ENCODE measurements around the gene ATP2B3.

ATP2B3 gene

DNA sequence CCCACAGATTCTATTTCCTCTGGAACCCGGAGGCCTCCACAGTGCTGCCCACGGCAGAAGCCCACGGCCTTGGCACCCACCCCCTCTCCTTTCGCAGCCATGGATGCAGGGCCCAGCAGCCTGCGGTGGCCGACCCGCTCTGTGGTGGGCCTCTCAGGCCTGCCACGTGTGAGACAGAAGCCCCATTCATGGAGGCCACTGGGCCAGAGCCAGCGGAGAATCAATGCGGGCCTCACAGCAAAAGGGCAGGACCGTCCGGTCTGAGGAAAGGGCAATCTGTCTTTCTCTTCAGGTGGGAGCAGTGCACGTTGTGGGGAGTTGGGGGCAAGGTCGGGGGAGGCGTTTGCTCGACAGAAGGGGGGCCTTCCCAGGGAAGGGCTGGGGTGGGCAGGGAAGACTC is 38.7 kb upstream of the ATP2B3 start:
- TF ChIP-seq ZNF274 (IDR thresholded peaks at IDR 0.05; ENCODE audit: low read depth, low read length): no peak

DNA sequence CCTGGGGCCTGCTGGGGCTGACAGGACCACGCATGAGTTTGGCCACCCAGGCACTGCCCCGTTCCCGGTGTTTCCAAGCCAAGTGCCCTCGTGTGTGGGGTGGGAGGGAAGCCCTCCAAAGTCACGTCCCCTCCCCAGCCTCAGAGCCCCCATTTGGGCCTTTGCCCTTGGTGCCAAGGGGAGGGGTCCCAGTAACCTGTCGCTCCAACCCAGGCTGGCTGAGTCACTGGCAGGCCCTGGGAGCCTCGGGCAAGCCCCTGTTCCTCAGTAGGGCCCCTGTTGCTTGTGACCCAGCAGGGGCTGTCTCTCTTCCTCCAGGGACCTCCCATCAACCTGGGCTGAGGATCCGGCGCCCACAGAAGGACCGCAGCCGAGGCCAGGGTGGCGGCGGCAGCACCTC is 36.4 kb upstream of the ATP2B3 start:
- no peak overlapping the region for H3K4me3 ChIP-seq (ENCODE audit: low read length)
- no peak for TF ChIP-seq ZNF274 (IDR thresholded peaks at IDR 0.05; ENCODE audit: low read depth, low read length)

More for the DNA sequence above, 38.7 kb upstream of the ATP2B3 start:
- no peak overlapping the region for H3K4me3 ChIP-seq (ENCODE audit: low read length)

DNA sequence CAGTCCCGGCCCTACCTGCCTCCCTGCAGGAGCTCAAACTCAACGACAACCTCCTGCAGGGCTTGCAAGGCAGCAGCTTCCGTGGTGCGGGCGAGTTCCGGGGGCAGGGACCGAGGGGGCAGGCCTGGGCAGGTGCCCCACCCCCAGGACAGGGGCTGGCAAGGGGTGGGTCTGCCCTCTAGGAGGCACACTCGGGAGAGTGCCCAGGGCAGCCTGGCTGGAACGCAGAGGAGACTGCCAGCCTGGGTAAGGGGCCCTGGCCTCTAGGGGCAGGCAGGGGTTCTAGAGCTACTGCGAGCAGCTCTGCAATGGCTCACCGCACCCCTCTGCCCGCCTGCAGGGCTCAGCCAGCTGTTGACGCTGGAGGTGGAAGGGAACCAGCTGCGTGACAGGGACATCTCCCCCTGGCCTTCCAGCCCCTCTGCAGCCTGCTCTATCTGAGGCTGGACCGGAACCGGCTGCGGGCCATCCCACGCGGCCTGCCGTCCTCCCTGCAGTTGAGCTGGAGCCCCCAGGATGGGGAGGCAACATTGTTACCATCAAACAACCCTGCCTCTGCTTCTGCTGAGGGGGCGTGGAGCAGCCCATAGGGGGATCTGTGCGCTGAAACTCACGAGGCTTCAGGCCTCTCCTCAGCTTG is 34.9 kb upstream of the ATP2B3 start:
- no peak for TF ChIP-seq ZNF274 (IDR thresholded peaks at IDR 0.05; ENCODE audit: low read depth, low read length)
- H3K4me3 ChIP-seq (ENCODE audit: low read length): no peak overlapping the region

DNA sequence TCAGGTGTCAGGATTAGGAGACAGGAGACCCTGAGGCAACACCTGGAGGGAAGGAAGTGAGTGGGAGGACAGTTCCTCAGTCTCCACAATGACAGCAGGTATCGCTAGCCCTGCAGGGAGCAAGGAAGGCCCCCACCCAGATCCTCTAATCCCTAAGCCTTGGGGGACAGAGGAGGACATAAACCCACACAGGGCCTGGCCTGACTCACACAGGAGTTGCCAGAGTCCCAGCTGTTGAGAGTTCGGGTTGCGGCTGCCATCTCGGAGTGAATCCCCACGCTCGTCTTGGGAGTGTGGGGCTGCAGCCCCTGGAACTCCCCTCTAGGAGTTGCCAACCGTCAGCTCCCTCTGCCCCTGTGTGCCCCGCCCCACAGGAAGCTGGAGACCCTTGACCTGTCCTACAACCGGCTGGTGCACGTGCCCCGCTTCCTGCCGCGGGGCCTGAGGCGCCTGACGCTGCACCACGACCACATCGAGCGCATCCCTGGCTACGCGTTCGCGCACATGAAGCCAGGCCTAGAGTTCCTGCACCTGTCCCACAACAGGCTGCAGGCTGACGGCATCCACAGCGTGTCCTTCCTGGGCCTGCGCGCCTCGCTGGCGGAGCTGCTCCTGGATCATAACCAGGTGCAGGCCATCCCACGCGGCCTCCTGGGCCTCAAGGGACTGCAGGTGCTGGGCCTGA is 31.9 kb upstream of the ATP2B3 start:
- H3K4me3 ChIP-seq (ENCODE audit: low read length): no peak overlapping the region
- TF ChIP-seq ZNF274 (IDR thresholded peaks at IDR 0.05; ENCODE audit: low read depth, low read length): no peak

DNA sequence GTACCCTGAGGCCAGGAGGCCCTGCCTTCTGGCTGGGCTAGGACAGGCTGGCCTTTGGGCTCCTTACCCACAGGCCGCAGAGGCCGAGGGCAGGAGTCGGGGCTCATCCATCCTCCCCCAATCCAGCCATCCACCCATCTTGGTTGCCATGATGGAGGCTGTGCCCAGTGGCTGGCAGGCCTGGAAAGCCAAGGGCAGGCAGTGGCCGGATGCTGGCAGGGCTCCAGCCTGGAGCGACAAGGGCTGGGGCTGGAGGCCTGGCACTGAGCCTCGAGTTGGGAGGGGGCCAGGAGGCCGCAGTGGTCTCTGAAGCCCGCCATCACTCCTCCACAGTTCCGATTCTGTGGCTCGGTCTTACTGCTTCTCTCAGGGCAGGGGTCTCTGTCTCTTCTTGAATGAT is 31.3 kb upstream of the ATP2B3 start:
- H3K4me3 ChIP-seq (ENCODE audit: low read length): no peak overlapping the region
- no peak for TF ChIP-seq ZNF274 (IDR thresholded peaks at IDR 0.05; ENCODE audit: low read depth, low read length)

DNA sequence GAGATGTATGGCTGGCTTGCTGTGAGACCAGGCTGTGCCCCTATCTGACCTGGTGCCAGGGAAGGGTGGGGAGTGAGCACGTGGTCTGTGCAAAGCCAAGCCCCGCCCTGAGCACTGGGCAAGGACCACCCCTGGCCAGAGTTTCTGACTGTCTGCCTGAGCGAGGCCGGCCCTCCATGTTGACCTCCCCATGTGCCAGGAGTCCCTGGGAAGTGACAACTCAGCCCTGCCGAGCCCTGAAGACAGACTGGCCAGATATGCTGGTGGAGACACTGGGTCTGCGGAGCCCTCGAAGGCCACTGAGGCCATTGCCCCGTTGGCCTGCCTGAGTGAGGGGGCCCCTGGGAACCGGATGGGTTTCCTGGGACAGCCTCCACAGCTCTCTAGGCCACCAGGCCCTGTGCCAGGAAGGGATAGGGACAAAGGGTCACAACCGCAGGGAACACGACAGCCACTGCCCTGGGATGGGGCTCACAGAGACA is 29.8 kb upstream of the ATP2B3 start:
- no peak for TF ChIP-seq ZNF274 (IDR thresholded peaks at IDR 0.05; ENCODE audit: low read depth, low read length)
- H3K4me3 ChIP-seq (ENCODE audit: low read length): no peak overlapping the region

DNA sequence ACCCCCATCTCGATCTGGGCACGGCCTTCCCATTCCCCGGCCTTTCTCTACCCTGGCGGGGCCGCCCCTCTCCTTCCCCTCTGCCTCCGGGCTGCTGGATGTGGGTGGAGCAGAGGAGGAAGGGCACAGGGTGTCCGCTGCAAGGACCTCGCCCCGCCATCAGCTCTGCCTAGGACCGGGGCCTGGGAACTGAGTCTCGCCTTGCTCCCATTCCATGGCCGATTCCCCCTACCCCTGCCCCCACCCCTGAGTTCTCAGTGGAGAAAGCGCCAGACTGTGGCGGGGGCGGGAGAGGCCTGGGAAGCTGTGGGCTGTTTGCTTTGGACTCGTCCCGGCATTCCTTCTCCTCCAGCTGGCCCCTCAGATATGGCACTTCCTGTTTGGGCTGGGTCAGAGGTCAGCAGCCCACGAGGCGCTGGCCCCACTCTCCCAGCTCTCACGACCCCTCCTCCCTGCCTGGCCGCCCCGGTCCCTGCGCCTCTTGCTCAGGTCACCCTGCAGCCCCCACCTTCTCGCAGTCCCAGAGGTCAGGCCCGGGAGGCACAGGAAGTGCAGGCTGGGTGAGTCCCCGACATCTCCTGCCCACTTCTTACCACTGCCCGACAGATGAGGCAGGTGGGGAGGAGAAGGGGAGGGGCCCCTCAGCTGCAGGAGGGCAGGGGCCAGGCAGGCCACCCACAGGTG is 29.1 kb upstream of the ATP2B3 start:
- no peak for TF ChIP-seq ZNF274 (IDR thresholded peaks at IDR 0.05; ENCODE audit: low read depth, low read length)
- no peak overlapping the region for H3K4me3 ChIP-seq (ENCODE audit: low read length)

DNA sequence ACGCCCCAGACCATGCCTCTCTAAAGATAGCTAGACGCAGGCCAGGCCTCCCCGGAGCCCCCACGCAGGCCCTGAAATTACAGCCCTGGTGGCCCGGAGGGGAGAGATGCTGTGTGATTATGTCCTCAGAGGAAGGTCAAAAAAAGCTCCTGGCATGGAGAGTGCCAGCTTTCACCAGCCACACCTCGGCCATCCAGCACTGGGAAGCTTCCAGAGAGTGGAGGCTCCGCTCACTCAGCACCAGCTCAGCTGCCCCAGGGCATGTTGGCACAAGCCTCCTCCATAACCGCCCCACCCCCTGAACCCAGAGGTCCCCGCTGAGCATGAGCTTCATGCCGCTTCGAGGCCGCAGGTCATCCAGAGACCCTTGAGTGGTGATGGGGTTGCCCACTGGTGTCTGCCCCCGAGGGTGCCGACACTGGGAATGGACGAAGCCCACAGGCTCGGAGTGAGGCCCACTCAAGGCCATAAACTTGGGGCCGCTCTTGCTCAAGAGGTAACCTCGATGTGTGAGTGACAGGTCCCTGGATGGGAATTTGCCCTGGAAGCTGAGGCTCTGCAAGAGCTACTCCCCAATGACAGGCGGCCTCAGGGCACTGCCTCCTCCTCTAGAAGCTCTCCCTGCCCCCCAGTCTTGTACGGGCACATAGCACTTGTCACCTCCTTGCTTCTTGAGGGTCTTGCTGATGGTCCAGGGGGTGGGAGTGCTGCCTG is 27.1 kb upstream of the ATP2B3 start:
- no peak for TF ChIP-seq ZNF274 (IDR thresholded peaks at IDR 0.05; ENCODE audit: low read depth, low read length)
- H3K4me3 ChIP-seq (ENCODE audit: low read length): no peak overlapping the region

DNA sequence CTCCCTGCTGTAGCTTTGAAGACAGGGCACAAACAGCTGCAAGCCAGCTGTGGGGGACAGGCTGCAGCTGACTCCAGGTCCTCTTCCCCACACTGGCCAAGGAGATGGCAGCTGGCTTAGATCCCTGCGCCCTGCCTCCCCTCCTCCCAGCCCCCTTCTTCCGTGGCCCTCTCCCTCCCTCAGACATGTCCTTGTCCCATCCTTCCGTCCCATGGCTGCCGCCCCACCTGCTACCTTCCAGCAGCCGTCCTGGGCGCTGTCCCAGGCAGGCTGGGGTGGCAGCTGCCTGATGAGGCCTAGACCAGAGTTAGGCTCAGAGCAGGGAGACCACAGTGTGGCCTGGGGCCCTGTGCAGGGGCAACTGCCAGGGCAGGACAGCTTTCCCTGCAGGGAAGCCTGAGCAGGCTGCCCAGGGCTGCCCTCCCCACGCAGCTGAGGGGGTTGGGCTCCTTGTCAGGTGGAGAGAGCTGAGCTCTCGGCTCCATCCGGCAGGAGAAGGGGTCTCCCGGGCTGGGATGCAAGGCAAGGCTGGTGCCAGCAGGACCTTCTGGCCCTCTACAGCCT is 26.0 kb upstream of the ATP2B3 start:
- H3K4me3 ChIP-seq (ENCODE audit: low read length): no peak overlapping the region
- no peak for TF ChIP-seq ZNF274 (IDR thresholded peaks at IDR 0.05; ENCODE audit: low read depth, low read length)

DNA sequence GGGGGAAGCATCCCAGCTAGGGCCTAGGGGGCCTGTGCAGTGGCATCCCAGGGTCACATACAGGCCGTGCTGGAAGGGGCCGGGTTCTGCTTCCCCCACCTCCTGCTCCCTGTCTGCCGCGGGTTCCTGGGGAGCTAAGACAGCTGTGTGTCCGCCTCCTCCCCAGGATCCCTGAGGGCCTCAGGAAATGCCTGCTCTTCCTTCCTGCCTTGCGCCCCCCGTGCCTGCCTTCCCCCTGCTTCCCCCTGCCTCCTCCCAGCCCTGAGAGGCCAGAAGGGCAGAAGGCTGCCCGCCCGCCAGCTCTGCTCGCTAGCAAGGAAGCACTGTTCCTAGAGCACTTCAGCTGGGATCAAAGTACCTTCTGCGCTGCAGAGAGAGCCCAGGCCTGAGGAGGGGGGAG is 25.5 kb upstream of the ATP2B3 start:
- no peak for TF ChIP-seq ZNF274 (IDR thresholded peaks at IDR 0.05; ENCODE audit: low read depth, low read length)
- no peak overlapping the region for H3K4me3 ChIP-seq (ENCODE audit: low read length)

DNA sequence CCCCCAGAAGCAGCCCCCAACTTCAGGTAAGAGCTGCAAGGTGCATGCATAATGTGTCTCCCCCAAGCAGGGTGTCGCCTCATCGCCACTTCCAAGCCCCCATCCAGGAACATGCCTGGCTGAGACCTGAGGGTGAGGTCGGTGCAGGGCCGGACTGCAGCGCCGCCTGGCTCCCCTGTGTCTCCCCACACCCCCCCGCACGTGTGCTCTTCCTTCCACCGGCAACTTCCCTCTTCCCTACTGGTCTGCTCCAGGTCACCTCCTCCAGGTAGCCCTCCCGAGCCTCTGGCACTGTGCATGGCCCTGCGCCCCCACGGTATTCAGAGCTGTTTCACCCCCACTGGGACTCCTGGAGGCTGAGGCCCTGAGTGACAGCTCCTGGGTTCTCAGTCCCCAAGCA is 24.9 kb upstream of the ATP2B3 start:
- no peak for TF ChIP-seq ZNF274 (IDR thresholded peaks at IDR 0.05; ENCODE audit: low read depth, low read length)
- H3K4me3 ChIP-seq (ENCODE audit: low read length): no peak overlapping the region

DNA sequence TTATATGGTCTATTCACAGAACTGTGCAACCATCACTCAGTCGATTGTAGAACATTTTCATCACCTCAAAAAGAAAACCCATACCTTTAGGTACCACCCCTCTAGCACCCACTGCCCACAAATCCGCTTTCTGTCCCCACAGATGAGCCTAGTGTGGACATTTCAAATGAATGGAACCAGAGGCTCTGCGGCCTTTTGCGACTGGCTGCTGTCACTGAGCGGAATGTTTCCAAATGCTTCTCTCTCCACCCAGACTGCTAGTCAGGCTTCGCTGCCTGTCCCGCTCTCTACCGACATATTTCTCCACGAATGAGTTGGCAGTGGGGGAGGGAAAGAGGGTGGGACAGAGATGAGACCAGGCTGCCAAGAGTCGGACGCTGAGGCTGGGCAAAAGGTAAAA is 24.4 kb upstream of the ATP2B3 start:
- H3K4me3 ChIP-seq (ENCODE audit: low read length): no peak overlapping the region
- no peak for TF ChIP-seq ZNF274 (IDR thresholded peaks at IDR 0.05; ENCODE audit: low read depth, low read length)

DNA sequence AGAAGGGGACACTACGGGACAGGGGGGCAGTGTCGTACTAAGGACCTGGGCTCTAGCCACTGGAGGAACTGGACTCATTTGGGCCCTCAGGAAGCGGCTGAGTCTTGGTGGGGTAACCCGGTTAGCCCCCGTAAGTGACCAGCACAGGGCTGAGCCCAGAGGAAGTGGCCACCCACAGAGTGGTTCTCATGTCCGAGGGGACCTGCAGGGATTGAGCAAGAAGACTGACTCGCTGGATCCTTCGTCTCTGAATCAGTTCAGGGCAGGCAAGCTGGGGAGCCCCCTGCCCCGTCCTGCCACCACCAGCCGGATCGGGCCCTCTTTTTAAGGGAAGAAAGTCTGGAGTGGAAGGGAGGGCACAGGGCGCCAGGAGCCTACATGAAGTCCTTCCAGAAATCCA is 23.4 kb upstream of the ATP2B3 start:
- no peak for TF ChIP-seq ZNF274 (IDR thresholded peaks at IDR 0.05; ENCODE audit: low read depth, low read length)
- H3K4me3 ChIP-seq (ENCODE audit: low read length): no peak overlapping the region

All from GM08714 (cell line).